Measurements from ENCODE around the gene ALPK1.
"Not testable (repeated sequence)": the region's sequence is repeated elsewhere in the genome, so short reads cannot be mapped to it uniquely, and the experiment has no call there.

The ALPK1 gene

DNA sequence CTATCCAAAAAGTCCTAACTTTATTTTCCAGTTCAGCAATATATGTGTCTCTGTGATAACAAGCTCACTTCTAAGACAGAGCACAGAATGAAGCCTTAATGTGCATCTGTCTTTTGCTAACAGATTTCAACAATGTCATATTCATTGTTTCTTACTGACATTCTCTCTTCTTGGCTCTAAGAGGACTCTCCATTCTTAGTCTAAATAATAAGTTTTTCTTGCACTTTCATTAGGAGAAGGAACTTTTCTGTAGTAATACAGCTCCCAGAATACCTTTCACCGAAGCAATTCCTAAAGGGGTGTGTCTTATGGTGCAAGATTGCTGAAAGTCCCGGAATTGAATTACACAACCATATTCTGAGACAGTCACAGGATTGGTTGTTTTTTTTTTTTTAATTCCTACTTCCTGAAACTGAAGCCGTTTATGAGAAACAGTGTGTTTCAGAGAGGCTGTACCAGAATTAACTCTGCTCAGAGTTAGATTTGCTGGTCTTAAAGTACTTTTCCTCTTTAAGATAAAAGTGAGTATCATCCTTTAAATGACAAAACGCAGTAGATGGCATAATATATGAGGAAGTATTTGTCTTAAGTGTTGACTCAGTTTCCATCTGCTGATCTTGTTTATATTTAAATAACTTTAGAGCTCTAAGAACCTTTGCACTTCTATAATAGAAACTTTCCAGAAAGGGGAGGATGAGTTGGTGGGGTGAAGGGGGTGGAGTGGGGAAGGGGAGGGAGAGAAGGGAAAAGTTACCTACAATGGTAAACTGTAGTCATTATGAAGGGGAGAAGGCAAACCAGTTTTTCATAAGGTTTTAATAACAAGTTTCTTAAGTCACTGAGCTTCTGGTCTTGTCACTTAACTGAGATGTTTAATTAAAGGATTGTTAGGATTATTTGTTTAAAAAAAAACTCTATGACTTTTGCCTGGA lies at the start of gene ALPK1:
Gene ALPK1, plus strand, starts transcription at position 421 of the 932 bp plus-strand sequence.
- DNase-seq, result peak; percentile 52

DNA sequence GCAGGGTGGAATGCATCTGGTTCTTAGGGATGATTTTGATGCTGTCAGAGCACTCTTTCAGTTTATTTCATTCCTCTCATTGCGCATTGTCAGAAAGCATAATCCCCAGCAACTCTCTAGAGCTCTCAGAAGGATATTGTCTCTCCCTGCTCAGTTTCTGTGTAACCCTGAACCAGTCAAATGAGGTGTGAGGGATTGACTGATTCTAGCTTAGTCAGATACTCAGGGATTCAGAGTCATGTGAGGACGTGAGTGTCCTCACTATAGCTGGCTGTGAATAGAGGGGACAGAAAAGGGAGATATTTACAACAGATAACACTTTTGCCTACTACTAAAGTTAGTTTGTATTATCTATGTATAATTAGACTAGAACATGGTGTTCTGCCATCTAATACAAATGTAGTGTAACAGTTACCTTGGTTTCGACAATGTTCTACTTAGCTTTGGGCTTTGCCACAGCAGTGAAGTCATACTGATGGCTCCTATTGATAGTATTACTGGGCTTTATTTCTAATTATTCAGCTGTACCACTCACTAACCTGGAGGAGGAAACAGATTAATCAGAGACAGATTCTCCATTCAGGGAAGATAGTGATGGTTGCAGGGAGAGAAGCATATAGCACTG lies 46.0 kb upstream of the ALPK1 start:
- DNase-seq, result no peak

DNA sequence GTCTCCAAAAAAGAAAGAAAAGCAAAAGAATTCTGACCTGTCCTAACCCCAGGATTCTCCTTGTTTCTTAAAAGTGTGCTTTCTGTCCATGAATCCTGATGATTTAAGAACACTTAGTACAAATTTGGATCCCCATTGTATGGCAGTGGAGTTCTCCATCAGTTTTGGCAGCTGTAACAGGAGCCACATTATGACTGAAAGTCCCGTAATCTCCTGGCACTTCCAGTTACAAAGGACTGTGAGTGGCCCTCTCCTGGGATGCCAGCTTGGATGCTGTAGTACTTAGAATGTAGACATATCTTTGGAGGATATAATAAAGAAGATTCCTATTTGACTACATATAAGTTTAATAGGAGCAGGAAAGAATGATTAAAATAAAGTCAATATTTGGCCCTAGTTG lies 44.9 kb upstream of the ALPK1 start:
- DNase-seq, result no peak

DNA sequence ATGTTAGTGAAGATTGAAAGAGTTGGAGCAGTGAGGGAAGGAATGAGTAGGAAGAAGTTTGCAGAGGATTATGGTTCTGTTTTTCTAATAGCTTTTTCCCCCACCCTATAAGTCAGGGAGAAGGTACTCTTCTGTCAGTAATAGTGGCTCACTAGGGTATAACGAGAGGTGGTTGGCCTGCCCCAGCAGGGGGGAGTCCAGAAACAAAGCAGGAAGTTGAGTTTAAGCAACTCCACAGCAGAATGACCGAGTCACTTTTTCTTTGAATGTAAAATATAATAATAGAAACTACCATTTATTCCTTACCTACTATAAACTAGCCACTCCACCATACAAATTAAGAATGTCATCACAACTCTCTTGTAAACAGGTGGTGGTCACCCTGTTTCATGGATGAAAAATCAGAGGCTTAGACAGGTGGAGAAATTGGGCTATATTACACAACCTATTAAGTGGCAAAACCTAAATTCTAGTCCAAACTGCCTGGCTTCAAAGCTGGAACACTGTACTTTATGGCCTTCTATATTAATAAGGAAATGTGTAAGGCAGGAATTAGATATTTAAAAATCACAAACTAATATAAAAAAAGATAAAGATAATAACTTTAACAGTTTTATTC lies 43.7 kb upstream of the ALPK1 start:
- no peak for DNase-seq

DNA sequence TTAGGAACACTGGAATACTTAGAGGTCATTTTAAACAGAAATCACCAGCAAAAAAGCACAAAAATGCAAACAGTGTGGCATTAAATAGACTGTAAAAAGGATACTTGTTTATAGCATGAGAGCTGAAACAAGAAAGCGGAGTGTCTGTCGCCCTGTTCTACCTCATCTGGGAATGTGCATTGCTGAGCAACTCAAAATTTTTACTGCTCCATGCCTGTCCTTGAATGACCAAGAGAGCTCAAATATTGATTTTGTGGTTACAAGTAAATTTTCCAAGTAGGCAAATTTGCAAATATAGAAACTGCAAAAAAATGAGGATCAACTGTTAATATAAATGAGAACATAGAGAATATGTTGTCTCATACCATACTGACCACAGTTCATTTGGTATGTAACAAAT lies 40.1 kb upstream of the ALPK1 start:
- DNase-seq, result no peak

DNA sequence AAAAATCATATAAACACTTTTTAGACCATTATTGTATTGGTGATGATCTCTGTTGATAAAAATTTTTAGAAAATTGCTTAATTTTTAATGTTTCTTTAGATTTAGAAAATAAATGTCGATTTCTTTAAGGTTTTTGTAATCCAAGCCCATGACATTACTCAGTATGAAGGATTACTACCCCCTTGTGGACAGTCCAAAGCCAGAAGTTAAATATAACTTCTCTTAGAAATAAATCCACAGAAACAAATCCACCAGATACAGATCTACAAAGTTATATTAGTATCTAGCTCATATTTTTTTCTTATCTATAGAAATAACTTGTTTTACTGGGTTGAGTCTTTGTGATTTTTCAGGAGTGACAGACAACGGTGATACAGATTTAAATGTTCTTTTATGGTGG lies 30.3 kb upstream of the ALPK1 start:
- DNase-seq, result no peak

DNA sequence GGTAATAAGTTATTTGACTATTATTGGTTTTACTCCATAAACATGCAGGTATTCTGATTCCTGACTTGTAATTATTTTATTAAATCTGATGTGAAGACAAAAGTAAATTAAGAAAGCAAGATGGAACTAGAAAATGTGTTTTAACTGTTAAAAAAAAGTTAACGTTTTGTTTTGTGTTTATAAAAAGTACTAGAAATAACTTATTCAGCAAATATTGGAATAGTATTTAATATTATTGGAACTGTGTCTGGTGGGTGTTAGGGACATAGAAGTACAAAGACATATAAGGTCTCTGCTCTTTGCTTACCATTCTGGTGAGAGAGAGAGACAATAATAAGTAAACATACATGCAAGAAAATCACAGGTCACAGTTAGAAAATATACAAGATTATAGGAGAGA lies 27.1 kb upstream of the ALPK1 start:
- DNase-seq, result no peak

DNA sequence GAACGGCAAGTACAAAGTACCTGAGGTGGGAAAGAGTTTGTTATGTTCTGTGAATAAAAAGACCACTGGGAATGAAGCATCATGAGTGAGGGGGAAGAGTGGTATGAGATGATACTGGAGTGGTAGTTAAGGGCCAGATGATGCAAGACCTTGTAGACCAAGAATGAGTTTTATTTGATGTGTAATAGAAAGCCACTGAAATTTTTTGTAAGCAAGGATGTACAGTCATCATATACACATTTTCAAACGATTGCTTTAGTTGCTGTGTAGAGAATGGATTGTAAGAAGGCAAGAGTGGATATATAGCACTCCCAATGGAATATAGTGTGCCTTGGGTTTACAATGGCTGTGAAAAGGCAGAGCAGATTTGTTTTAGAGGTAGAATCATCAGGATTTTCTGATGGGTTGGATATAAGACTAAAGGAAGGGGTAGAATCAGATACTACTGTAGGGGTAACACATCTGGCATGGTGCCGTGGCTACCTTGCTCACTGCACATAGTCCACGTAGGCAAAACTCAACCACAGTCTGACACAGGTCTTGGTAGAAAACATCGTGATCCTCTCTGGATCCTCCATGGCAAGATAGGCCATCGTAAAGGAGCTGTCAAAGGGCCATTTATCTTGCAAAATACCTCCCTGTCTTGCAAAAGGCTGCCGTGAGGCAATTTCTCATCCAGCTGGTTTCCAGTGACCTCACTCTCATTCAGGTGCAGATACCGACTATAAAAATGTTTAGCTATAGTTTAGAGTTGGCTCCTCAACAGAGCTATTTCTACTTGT lies 26.3 kb upstream of the ALPK1 start:
- no peak for DNase-seq

DNA sequence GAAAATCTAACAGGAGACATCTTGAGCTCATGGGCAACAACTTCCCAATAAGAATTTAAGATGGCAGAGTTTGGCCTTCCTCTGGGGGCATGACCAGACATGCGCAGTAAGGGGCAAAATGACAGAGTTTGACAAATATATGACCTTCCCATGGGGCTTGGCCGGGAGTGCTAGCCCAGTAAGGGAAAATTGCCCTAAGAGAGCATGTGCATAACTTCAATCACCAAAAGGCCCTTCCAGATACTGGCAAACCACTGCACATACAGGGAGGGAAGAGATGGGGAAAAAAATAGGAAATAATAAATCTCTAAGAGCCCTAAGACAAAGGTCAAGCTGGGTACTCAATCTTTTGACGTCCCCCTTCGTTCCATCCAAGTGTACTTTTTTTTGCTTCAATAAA lies 24.9 kb upstream of the ALPK1 start:
- DNase-seq, result no peak

DNA sequence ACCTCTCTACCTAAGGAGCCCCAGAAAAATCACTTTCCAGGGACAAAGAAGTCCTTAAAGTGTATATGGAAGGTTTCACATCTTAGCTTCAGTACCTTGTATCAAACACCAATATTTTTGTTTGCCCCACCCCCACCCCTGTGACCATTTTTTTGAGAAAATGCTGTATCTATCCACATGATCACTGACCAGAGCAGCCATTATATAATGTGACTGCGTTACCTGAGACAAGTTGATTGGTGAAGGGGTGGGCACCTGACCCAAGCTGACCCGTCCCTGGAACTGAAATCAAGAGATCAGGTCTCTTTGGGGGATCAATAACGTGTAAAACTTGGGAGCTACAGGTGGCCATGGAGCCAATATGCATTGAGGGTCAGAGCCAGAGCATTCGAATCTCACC lies 22.2 kb upstream of the ALPK1 start:
- DNase-seq, result no peak

DNA sequence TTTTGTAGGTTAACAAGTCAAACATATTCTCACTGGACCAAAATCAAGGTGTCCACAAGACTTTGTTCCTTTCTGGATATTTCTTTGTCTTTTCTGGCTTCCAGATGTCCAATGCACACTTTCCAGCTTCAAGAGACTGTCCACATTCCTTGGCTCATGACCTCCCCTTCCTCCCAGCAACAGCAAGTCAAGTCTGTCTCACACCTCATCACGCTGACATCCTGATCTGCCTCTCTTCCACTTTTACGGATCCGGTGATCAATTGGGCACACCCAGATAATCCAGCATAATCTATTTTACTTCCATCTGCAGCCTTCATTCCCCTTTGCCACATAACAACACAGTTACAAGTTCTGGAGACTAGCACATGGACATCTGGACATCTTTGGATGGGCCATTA lies 21.1 kb upstream of the ALPK1 start:
- DNase-seq, result no peak

DNA sequence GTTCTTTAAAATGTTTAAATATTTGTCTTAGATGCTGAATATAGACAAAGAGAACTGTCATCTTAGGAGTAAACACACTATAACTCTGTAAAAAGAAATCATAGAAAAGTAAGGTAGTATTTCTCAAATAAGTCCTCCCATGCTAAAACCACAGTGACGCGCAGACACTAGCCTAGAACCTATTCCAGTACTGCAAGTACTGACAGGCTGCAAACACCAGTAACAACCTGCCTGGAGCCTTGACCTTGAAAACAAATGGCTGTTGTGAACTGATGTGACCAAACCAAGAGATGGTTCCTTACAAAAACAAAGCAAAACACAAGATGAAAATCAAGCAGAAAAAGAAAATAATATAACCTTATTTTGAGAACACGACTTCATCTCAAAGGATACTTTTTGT lies 19.9 kb upstream of the ALPK1 start:
- DNase-seq, result no peak

DNA sequence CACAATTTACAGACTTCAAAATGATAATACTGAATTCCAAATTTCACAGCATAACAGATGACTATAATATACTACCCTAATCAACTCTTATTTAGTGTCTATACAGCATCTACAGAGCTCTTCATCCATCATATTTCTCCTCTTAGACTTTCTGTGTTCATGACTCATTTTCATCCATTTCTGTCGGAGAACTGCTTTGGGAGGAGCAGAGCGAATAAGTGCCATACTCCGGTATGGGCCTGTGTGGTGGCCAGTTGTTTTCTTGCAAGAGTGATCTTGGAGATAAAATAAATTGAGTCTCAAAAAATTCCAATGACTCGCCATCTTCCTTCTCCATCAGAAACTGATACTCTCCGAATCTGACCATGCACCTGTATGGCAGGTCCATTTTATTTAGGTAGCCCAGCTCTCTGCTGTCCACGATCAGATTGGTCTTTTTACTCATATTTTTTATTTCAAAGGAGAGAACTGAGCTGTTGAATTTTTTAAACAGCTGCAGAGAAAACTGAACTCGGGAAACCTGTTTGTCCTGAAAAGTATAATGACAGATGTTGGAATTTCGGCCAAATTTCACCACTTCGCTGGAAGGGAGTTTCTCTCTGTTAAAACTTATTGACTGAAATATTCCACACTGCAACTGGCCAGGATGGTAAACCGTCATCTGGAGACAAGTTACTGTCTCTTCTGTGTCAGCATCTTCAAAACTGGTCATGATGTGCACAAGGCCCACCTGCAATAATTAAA lies 19.3 kb upstream of the ALPK1 start:
- DNase-seq, result no peak

DNA sequence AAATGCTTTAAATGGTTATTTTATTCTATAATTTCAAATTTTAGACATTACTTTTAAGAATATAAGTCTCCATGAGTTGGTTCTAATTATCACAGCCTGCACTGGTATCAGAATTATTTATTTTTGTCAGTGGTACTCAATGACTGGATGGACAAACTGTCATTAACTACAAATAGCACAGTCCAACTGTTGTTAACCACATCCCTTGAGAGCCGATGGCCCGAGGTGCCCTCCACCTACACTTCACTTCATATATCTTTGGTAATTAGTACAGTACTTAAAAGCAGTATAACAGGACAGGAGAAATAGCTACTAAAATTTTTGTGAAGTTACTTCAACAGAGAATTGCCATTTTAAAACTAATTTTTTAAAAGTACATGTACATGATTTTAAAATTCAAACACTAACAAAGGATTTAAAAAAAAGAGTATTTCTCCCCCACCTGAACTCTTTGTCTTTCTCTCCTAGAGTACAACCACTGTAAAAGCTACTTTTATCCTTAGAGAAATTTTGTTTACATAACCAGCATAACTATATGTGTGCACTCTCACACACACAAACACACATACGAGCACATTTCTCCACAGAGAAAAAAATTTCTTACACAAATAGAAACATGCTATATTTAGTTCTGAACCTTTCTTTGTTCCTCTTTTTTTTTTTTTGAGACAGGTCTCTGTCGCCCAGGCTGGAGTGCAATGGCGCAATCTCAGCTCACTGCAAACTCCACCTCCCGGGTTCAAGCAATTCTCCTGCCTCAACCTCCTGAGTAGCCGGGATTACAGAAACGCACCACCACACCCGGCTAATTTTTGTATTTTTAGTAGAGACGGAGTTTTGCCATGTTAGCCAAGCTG lies 17.9 kb upstream of the ALPK1 start:
- no peak for DNase-seq

DNA sequence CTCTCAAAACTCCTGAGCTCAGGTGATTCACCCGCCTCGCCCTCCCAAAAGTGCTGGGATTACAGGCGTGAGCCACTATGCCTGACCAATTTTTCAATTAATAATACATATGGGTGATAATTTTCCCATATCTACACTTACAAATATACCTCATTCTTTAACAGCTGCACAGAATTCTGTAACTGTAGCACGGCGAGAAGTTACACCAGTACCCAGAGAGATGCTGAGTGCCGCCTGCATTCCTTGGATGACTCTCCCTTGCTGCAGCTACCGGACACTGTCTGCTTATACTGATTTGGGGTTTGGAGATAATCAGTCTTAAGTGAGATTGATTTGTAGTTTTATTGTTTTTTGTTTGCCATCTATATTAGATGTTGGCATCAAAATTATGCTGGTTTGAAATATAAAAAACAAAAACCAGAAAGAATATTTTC lies 17.3 kb upstream of the ALPK1 start:
- DNase-seq, result no peak

DNA sequence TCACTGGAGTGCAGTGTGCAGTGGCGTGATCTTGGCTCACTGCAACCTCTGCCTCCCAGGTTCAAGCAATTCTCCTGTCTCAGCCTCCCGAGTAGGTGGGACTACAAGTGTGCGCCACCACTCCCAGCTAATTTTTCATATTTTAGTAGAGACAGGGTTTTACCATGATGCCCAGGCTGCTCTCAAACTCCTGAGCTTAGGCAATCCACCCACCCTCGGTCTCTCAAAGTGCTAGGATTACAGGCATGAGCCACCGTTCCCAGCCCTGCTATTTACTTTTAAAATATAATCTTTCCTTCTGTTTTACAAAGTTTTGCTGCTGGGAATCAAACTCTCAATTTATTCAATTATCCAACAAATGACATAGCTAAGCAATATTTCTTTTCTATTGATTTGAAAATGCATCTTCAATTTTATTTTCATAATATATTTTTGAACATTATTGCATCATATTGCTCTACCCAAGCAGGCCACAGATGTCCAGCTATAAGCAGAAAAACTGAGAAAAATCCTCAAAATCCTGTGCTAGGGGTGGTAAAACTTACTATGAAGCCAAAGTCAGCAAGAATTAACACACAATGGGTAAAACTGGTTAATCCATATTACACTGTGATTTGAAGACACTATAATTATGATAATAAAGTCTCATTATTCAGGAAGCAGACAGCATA lies 16.6 kb upstream of the ALPK1 start:
- DNase-seq, result no peak

DNA sequence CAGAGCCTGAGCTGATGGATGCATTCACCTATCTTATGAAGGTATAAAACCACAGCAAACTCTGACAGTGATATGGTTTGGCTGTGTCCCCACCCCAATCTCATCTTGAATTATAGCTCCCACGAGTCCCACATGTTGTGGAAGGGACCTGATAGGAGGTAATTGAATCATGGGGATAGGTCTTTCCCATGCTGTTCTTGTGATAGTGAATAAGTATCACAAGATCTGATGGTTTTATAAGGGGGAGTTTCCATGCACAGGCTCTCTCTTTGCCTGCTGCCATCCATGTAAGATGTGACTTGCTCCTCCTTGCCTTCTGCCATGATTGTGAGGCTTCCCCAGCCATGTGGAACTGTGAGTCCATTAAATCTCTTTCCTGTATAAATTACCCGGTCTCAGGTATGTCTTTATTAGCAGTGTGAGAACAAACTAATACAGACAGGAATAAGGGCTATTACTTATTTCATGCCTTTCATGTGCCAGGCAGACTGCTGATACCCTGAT lies 15.2 kb upstream of the ALPK1 start:
- DNase-seq, result not testable (repeated sequence)

DNA sequence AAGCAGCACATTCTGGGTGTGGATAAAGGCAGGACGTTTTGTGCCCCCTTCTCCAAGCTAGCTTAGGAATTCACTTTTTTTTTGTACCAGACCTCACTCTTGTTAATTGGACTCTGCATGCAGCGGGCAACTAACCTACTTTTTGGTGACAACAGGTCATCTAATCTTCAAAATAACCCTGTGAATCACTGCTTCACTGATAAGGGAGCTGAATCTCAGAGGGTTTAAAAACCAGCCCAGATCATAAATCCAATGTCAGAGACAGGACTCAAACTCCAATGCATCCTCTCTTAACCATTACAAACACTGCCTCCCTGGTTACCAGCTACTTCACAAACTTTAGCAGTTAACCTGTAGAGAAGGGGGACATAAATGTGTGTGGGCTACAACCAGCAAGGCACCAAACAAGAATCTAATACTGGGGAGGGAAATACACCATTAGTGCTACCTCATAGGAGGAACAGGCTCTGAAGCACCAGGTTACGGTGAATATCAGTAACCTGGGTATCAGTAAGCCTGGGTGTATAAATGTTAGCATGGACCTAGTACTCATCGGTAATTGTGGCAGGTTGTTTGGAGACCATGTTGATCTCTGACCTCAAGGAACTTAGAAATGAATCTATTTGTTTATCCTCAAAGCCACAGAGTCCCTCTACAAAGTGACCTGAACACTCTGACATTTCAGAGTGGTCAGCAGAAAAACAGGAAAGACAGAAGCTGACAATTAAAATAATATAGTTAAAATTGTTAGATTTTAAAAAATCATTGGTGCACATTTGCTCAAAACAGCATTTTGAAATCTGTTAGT lies 14.1 kb upstream of the ALPK1 start:
- no peak for DNase-seq

DNA sequence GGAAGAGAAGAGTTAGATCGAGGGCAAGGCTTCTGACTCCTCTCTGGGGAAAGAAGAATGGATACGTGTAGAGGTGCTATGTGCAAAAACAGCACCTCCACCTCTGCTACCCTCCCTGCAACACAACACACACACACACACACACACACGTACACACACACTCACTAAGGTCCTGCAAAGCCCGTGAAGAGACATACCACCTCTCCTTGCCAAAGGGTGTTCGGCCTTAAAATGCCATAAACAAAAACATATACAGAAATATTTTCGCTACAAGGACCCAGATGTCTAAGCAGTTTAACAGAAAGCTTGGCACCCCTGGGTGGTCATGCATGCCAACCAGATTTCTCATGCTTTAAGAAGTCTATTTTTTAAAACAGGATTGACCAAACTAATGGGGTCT lies 13.0 kb upstream of the ALPK1 start:
- DNase-seq, result no peak
